ENCODE measurements around the gene ARF1. TPM values are rescaled to one million over a fixed set of nuclear protein-coding genes. Genes with fewer than 3 reads are reported as not detected.

Gene ARF1
- total RNA-seq, 1 experiment from 2014 or later, result 595 TPM

DNA sequence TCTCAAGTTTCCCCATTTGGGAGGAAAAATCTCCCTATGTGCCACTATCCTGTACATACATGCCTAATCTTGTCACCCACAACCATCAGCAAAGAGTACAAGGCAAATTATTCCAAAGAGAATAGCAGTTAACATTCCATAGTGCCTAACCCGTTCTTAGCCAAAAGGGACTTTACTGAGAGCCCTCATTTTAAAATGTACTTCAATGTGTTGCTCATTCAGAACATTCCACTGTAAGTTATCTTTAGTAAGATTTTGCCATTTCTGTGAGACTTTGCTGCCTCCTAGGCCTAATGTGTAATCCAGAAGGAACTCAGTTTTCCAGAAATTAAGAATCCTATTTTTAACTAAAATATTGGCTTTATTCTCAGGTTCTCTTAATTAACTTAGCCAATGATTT lies 37.8 kb downstream of the ARF1 start:
- no TSS peak for BruUV-seq (replicated peaks)
- no peak overlapping the region for H3K4me2 ChIP-seq
- POLR2A ChIA-PET (ENCODE audit: unreplicated experiment), result interaction anchor here (0.6 kb wide), 1 partner anchor 167 kb away, joined by 3 read pairs; no protein-coding TSS in a partner anchor

DNA sequence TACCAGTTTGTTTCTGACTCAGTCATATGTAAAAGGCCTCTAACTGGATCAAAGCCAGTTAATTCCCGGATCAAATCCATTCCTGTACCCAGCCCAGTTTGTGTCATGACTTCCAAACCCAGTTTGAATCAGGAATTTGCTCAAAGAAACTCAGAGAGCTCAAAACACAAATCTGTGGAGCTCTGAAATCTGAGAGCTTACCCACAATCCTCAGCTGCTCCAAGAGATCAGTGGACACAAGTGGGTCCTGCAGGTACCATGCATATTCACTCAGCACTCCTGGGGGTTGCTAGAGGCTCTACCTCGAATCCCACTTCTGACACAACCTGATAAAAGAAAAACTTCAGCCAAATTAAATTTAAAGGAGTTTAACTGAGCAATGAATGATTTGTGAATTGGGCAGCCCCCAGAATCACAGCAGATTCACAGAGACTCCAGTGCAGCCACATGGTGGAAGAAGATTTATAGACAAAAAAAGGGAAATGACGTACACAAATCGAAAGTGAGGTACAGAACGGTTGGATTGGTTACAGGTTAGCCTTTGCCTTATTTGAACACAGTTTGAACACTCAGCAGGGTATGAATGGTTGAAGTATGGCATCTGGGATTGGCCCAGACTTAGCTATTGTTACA lies 38.5 kb downstream of the ARF1 start:
- Histone ChIP-seq H2AFZ (no peak overlapping the region), H3K9me2 (ENCODE audit: insufficient read depth) (no peaks in the 10 kb centered on the region), H3K27me3 (ENCODE audit: insufficient read depth, low read depth) (no peaks in the 10 kb centered on the region), H3K4me2 (no peak overlapping the region), H4K20me1 (ENCODE audit: insufficient read depth) (no peaks in the 10 kb centered on the region), H3K79me2 (ENCODE audit: low read depth) (no peaks in the 10 kb centered on the region), H3K36me3 (ENCODE audit: low read depth) (no peaks in the 10 kb centered on the region), H3K9me3 (ENCODE audit: insufficient read depth, low read depth) (peaks cover 12% of the 10 kb centered on the region; the same call in 1 of the 2 replicates), H3K4me1 (replicated peaks; ENCODE audit: insufficient read depth) (no peaks in the 10 kb centered on the region), H3F3A (ENCODE audit: insufficient read depth, low read depth) (no peaks in the 10 kb centered on the region; the same call in 1 of the 2 replicates), H3K4me3 (no peak overlapping the region), H3K27ac (no peak overlapping the region)
- BruUV-seq (replicated peaks), result no TSS peak
- DNase-seq, result no peak
- POLR2A ChIA-PET (ENCODE audit: unreplicated experiment), result interaction anchor here (0.6 to 0.7 kb wide), 2 partner anchors 76 to 167 kb away, joined by 3 read pairs; no protein-coding TSS in a partner anchor
- CTCF ChIA-PET, result no interaction called here
- TF ChIP-seq CTCF (conservative IDR thresholded peaks at IDR 0.05), result no peak
- no peak for TF ChIP-seq EZH2 (IDR thresholded peaks at IDR 0.05; ENCODE audit: low read depth)
- intact Hi-C loops (cut with micrococcal nuclease; ENCODE audit: unreplicated experiment), result no loop called here

More for the DNA sequence above, 37.8 kb downstream of the ARF1 start:
- Histone ChIP-seq H3K27me3 (ENCODE audit: insufficient read depth, low read depth) (no peaks in the 10 kb centered on the region), H2AFZ (no peak overlapping the region), H4K20me1 (ENCODE audit: insufficient read depth) (no peaks in the 10 kb centered on the region), H3F3A (ENCODE audit: insufficient read depth, low read depth) (no peaks in the 10 kb centered on the region; the same call in 1 of the 2 replicates), H3K9me3 (ENCODE audit: insufficient read depth, low read depth) (peaks cover 12% of the 10 kb centered on the region; the same call in 1 of the 2 replicates), H3K36me3 (ENCODE audit: low read depth) (no peaks in the 10 kb centered on the region), H3K79me2 (ENCODE audit: low read depth) (no peaks in the 10 kb centered on the region), H3K9me2 (ENCODE audit: insufficient read depth) (no peaks in the 10 kb centered on the region), H3K4me1 (replicated peaks; ENCODE audit: insufficient read depth) (no peaks in the 10 kb centered on the region), H3K4me3 (no peak overlapping the region), H3K27ac (no peak overlapping the region)
- CTCF ChIA-PET, result no interaction called here
- TF ChIP-seq EZH2 (IDR thresholded peaks at IDR 0.05; ENCODE audit: low read depth), result no peak
- no peak for TF ChIP-seq CTCF (conservative IDR thresholded peaks at IDR 0.05)
- intact Hi-C loops (cut with micrococcal nuclease; ENCODE audit: unreplicated experiment), result no loop called here
- DNase-seq, result no peak

- Histone ChIP-seq H3K4me3 (no peak overlapping the region), H3K27ac (no peak overlapping the region), H3F3A (ENCODE audit: insufficient read depth, low read depth) (no peaks in the 10 kb centered on the region; the same call in 1 of the 2 replicates), H3K4me2 (no peak overlapping the region), H3K9me2 (ENCODE audit: insufficient read depth) (no peaks in the 10 kb centered on the region), H3K4me1 (replicated peaks; ENCODE audit: insufficient read depth) (no peaks in the 10 kb centered on the region), H3K36me3 (ENCODE audit: low read depth) (no peaks in the 10 kb centered on the region), H3K9me3 (ENCODE audit: insufficient read depth, low read depth) (peaks cover 10% of the 10 kb centered on the region; the same call in 1 of the 2 replicates), H4K20me1 (ENCODE audit: insufficient read depth) (no peaks in the 10 kb centered on the region), H3K27me3 (ENCODE audit: insufficient read depth, low read depth) (no peaks in the 10 kb centered on the region), H3K79me2 (ENCODE audit: low read depth) (no peaks in the 10 kb centered on the region), H2AFZ (no peak overlapping the region)
- intact Hi-C loops (cut with micrococcal nuclease; ENCODE audit: unreplicated experiment), result no loop called here
- ChIA-PET CTCF (interaction anchor here (0.6 kb wide), 1 partner anchor 12 kb away, joined by 5 read pairs; no protein-coding TSS in a partner anchor), POLR2A (ENCODE audit: unreplicated experiment) (no interaction called here)
- BruUV-seq (replicated peaks), result no TSS peak
- TF ChIP-seq EZH2 (IDR thresholded peaks at IDR 0.05; ENCODE audit: low read depth) (no peak), CTCF (conservative IDR thresholded peaks at IDR 0.05) (no peak)
- DNase-seq, result no peak
Measured at GRCh38 chr1:228122921-228123441, 40.5 kb downstream of the ARF1 start.

Data from PC-9 (cell line).